ENCODE results near the gene SNAPC2. TPM values are rescaled to one million over a fixed set of nuclear protein-coding genes. Genes with fewer than 3 reads are reported as not detected.

The SNAPC2 gene
- polyA plus RNA-seq, 1 of the 3 experiments (the other 2 are of a cell fraction), result 38.7 TPM

GRCh38 chr19:7910321-7911161 lies 9.6 kb upstream of the SNAPC2 start (continued):
- TF ChIP-seq ZBTB33 (IDR thresholded peaks at IDR 0.05; ENCODE audit: borderline replicate concordance, low read depth), result no peak
- no peak for TF ChIP-seq GATA2 (CRISPR knock-in tag; IDR thresholded peaks at IDR 0.05)
- no peak for TF ChIP-seq REST (IDR thresholded peaks at IDR 0.05; ENCODE audit: low read depth, low read length)
- TF ChIP-seq EZH2phosphoT487 (IDR thresholded peaks at IDR 0.05; ENCODE audit: borderline replicate concordance, low read depth), result no peak
- TF ChIP-seq TCF12 (IDR thresholded peaks at IDR 0.05), result no peak

- Histone ChIP-seq H3K4me3 (ENCODE audit: low read depth in 2 of 2, low read length in 1 of 2) (no peak overlapping the region), H3K27me3 (ENCODE audit: insufficient read depth) (peaks cover 7% of the 10 kb centered on the region; the same call in 1 of the 2 replicates), H4K20me1 (ENCODE audit: insufficient read depth) (peaks cover 15% of the 10 kb centered on the region), H2AFZ (ENCODE audit: low read depth) (no peak overlapping the region), H3K79me2 (ENCODE audit: insufficient read depth) (peaks cover 18% of the 10 kb centered on the region), H3K4me2 (no peak overlapping the region), H3K9ac (no peak overlapping the region), H3K9me3 (no peaks in the 10 kb centered on the region), H3F3A (replicated peaks; ENCODE audit: insufficient read depth) (peaks cover 6% of the 10 kb centered on the region), H3K9me2 (no peaks in the 10 kb centered on the region), H3K4me1 (ENCODE audit: control insufficient read depth in 1 of 2, insufficient read depth in 2 of 2, low read depth in 1 of 2, low read length in 1 of 2) (peaks cover 0 to 5% of the 10 kb centered on the region in 2 experiments; a peak in 2 of 4 replicates), H3K27ac (ENCODE audit: low read depth in 2 of 2, low read length in 1 of 2) (no peak overlapping the region), H3K36me3 (replicated peaks in 1 of 2; ENCODE audit: control insufficient read depth in 1 of 2, insufficient read depth in 2 of 2, low read length in 1 of 2) (peaks cover 0 to 35% of the 10 kb centered on the region in 2 experiments)
- WGBS (ENCODE audit: low lambda C conversion rate), result no CpG with 5 or more reads among the region's 18 CpGs
- ChIA-PET POLR2A (no interaction called here), CTCF (interaction anchor here (1.5 to 2.1 kb wide), 2 partner anchors 8 to 58 kb away, joined by 5 to 9 read pairs; partner anchors contain the start of gene MAP2K7)
- DNase-seq, result no peak
- TF ChIP-seq REST (IDR thresholded peaks at IDR 0.05; ENCODE audit: low read depth, low read length), result no peak
Measured at GRCh38 chr19:7911508-7912143, 8.5 kb upstream of the SNAPC2 start.
